HCT116 (cell line): ENCODE measurements around the gene F11. TPM values are rescaled to one million over a fixed set of nuclear protein-coding genes. Genes with fewer than 3 reads are reported as not detected.

Experiments used
- ATAC-seq: fragments of 200-7000 bp; cut with Tn5 transposase; 2 replicates; pipeline ENCODE4 v1.9.1; 2020; ENCODE audit warnings: mild to moderate bottlenecking, moderate library complexity
- BruUV-seq: library from RNA; stranded (reverse); fragments of 400-500 nt; replicated peaks from 2 replicates; lab custom pipeline; 2021; lab: Mats Ljungman, UMichigan
- CTCF ChIA-PET: fragments of 300-600 bp; sonication (Branson Sonifier 250); formaldehyde crosslinking; loops from one replicate; lab custom pipeline; 2021; ENCODE audit warnings: antibody characterized with exemption; lab: Charles Lee
- POLR2A ChIA-PET: fragments of 300-600, 350-600 bp; sonication (Branson Sonifier 250); formaldehyde crosslinking; loops from one replicate; lab custom pipeline; 2021; ENCODE audit warnings: antibody characterized with exemption; lab: Charles Lee
- RAD21 ChIA-PET, 2 experiments: fragments of 300-600 bp; sonication (Branson Sonifier 250); formaldehyde crosslinking; loops; one replicate each; lab custom pipeline; 2023; ENCODE audit warnings: low total read pairs in 2 of 2; ENCODE audit not compliant: uncharacterized antibody in 2 of 2, unreplicated experiment in 2 of 2, low non-redundant PET in 1 of 2; lab: Charles Lee
- DNase-seq: peaks from one replicate; pipeline ENCODE4 v3.0.0-alpha.2; 2010; ENCODE audit warnings: low read depth, low spot score
- H2AFZ ChIP-seq: fragments of 200-600 bp; shearing (Covaris generic), sonication (generic); 2 replicates; pipeline ENCODE4 v1.6.1; 2017; ENCODE audit warnings: low read depth, mixed run types, mixed read lengths, antibody characterized with exemption, low read length; ENCODE audit not compliant: poor library complexity, severe bottlenecking
- H3K27ac ChIP-seq: 2 replicates; pipeline ENCODE4 v1.5.1; 2012; ENCODE audit warnings: low read depth, low read length
- H3K27me3 ChIP-seq: fragments of 200-600 bp; sonication (generic); 2 replicates; pipeline ENCODE4 v1.6.1; 2016; ENCODE audit warnings: mixed run types, low read length, mixed read lengths; ENCODE audit not compliant: insufficient read depth
- H3K36me3 ChIP-seq, 2 experiments: fragments of 200-500 bp in 1 of 2; fragments of 200-600 bp in 1 of 2; sonication (Bioruptor generic) in 1 of 2; sonication (generic) in 1 of 2; 2 replicates each; pipeline versions ENCODE4 v1.5.1 to v1.6.1; 2014 to 2016; ENCODE audit warnings: low read length in 2 of 2, inconsistent platforms in 1 of 2, mixed read lengths in 1 of 2, mixed run types in 1 of 2; ENCODE audit not compliant: insufficient read depth in 2 of 2, control insufficient read depth in 1 of 2
- H3K4me1 ChIP-seq, 2 experiments: fragments of 200-600 bp in 1 of 2; sonication (generic) in 1 of 2; 2 replicates each; pipeline versions ENCODE4 v1.5.1 to v1.6.1; 2012 to 2017; ENCODE audit warnings: low read length in 2 of 2, inconsistent platforms in 1 of 2, mild to moderate bottlenecking in 1 of 2, mixed read lengths in 1 of 2, mixed run types in 1 of 2, moderate library complexity in 1 of 2; ENCODE audit not compliant: insufficient read depth in 2 of 2, control insufficient read depth in 1 of 2
- H3K4me2 ChIP-seq: fragments of 200-600 bp; sonication (generic); 2 replicates; pipeline ENCODE4 v1.6.1; 2017; ENCODE audit warnings: mixed run types, low read length, mixed read lengths
- H3K4me3 ChIP-seq, 2 experiments: fragments of 200-600 bp in 1 of 2; sonication (generic) in 1 of 2; replicated peaks in 1 of 2; 2 replicates each; pipeline ENCODE4 v1.5.1; 2011 to 2016; ENCODE audit warnings: low read length in 2 of 2, control low read depth in 1 of 2, low read depth in 1 of 2, mild to moderate bottlenecking in 1 of 2, mixed read lengths in 1 of 2, mixed run types in 1 of 2
- H3K79me2 ChIP-seq: fragments of 200-600 bp; sonication (generic); 2 replicates; pipeline ENCODE4 v1.6.1; 2017; ENCODE audit warnings: mild to moderate bottlenecking, mixed run types, low read length, moderate library complexity, mixed read lengths; ENCODE audit not compliant: insufficient read depth
- H3K9ac ChIP-seq: fragments of 200-600 bp; sonication (generic); 2 replicates; pipeline ENCODE4 v1.6.1; 2016; ENCODE audit warnings: low read length, mixed read lengths
- H3K9me2 ChIP-seq: fragments of 200-600 bp; sonication (generic), shearing (Covaris generic); 2 replicates; pipeline ENCODE4 v1.6.1; 2017; ENCODE audit warnings: mixed run types, mild to moderate bottlenecking, moderate library complexity; ENCODE audit not compliant: insufficient read depth
- H3K9me3 ChIP-seq, 2 experiments: fragments of 200-500 bp in 1 of 2; fragments of 200-600 bp in 1 of 2; sonication (Bioruptor generic) in 1 of 2; sonication (generic) in 1 of 2; 2 replicates each; pipeline ENCODE4 v1.6.1; 2014 to 2017; ENCODE audit warnings: low read length in 2 of 2, mixed read lengths in 2 of 2, inconsistent platforms in 1 of 2, low read depth in 1 of 2, mild to moderate bottlenecking in 1 of 2, mixed run types in 1 of 2, moderate library complexity in 1 of 2; ENCODE audit not compliant: control insufficient read depth in 1 of 2, insufficient read depth in 1 of 2
- H4K20me1 ChIP-seq: fragments of 200-600 bp; sonication (generic), shearing (Covaris generic); 2 replicates; pipeline ENCODE4 v1.6.1; 2017; ENCODE audit warnings: mixed run types, mild to moderate bottlenecking, moderate library complexity; ENCODE audit not compliant: insufficient read depth
- CBX3 ChIP-seq: IDR thresholded peaks from 2 replicates; pipeline ENCODE4 v1.6.1; 2012; ENCODE audit warnings: low read depth
- EGR1 ChIP-seq: IDR thresholded peaks from 2 replicates; pipeline ENCODE4 v1.6.1; 2012; ENCODE audit warnings: low read depth
- ELF1 ChIP-seq: IDR thresholded peaks from 2 replicates; pipeline ENCODE4 v1.6.1; 2012; ENCODE audit warnings: low read depth, borderline replicate concordance
- JUND ChIP-seq: IDR thresholded peaks from 2 replicates; pipeline ENCODE4 v1.6.1; 2012
- POLR2A ChIP-seq: IDR thresholded peaks from 2 replicates; pipeline ENCODE4 v1.7.0; 2011; ENCODE audit warnings: borderline replicate concordance; ENCODE audit not compliant: insufficient read depth, insufficient read length; ENCODE audit errors: extremely low read depth
- RAD21 ChIP-seq: IDR thresholded peaks from 2 replicates; pipeline ENCODE4 v1.6.1; 2012; ENCODE audit warnings: low read depth, mild to moderate bottlenecking
- SIN3A ChIP-seq: IDR thresholded peaks from 2 replicates; pipeline ENCODE4 v1.6.1; 2012; ENCODE audit warnings: low read depth
- SP1 ChIP-seq: IDR thresholded peaks from 2 replicates; pipeline ENCODE4 v1.6.1; 2012; ENCODE audit warnings: low read depth
- SRF ChIP-seq: IDR thresholded peaks from 2 replicates; pipeline ENCODE4 v1.6.1; 2012; ENCODE audit warnings: low read depth
- TCF7L2 ChIP-seq: IDR thresholded peaks from 2 replicates; pipeline ENCODE4 v1.7.0; 2011; ENCODE audit warnings: borderline replicate concordance, inconsistent platforms; ENCODE audit not compliant: insufficient read depth, insufficient read length; ENCODE audit errors: extremely low read depth
- YY1 ChIP-seq: IDR thresholded peaks from 2 replicates; pipeline ENCODE4 v1.6.1; 2011; ENCODE audit warnings: low read length, low read depth, moderate library complexity, mild to moderate bottlenecking; ENCODE audit not compliant: insufficient replicate concordance; ENCODE audit errors: extremely low read depth
- ZBTB33 ChIP-seq: IDR thresholded peaks from 2 replicates; pipeline ENCODE4 v1.6.1; 2011; ENCODE audit warnings: mild to moderate bottlenecking, low read length, moderate library complexity; ENCODE audit not compliant: insufficient replicate concordance; ENCODE audit errors: extremely low read depth
- intact Hi-C: fragments of 100-400 bp; cut with micrococcal nuclease; formaldehyde crosslinking; loops from 2 replicates; pipeline ENCODE4 v1.10.0; 2022
- total RNA-seq: library from RNA; stranded (reverse); gene quantifications from one replicate; pipeline ENCODE4 v1.2.1, GENCODE V29; 2021; ENCODE audit not compliant: unreplicated experiment
- TF ChIP-seq, protein P1 (sequence below), 3 experiments: fragments of 200-600 bp in 1 of 3; sonication (generic) in 1 of 3; IDR thresholded peaks in 2 of 3; conservative IDR thresholded peaks in 1 of 3; 2 replicates each; pipeline ENCODE4 v1.5.1; 2012 to 2017; ENCODE audit warnings: low read depth in 2 of 3, low read length in 2 of 3, antibody characterized with exemption in 1 of 3, borderline replicate concordance in 1 of 3, control low read depth in 1 of 3, mild to moderate bottlenecking in 1 of 3, mixed read lengths in 1 of 3, mixed run types in 1 of 3, moderate library complexity in 1 of 3; ENCODE audit not compliant: insufficient read depth in 1 of 3
- TF ChIP-seq, protein P2 (sequence below): IDR thresholded peaks from 2 replicates; pipeline ENCODE4 v1.6.1; 2012
- TF ChIP-seq, protein P3 (sequence below): IDR thresholded peaks from 2 replicates; pipeline ENCODE4 v1.6.1; 2012

F11 gene
- total RNA-seq, 1 experiment from 2014 or later, result not detected

GRCh38 chr4:186260117-186260503 lies 5.9 kb upstream of the F11 start:
- intact Hi-C loops, result no loop called here
- H3K79me2 ChIP-seq, result no peaks in the 10 kb centered on the region
- ATAC-seq (no peak), DNase-seq (no peak)
- H3K4me3 ChIP-seq, result no peak overlapping the region
- no peaks in the 10 kb centered on the region for H4K20me1 ChIP-seq
- RAD21 ChIA-PET, result no interaction called here
- no peak overlapping the region for H3K4me2 ChIP-seq
- no peak overlapping the region for H3K27ac ChIP-seq
- H3K9me2 ChIP-seq, result no peaks in the 10 kb centered on the region
- no peak overlapping the region for H2AFZ ChIP-seq
- no TSS peak for BruUV-seq
- CTCF ChIA-PET, result no interaction called here
- peaks cover 0 to 4% of the 10 kb centered on the region in 2 experiments; a peak in 1 of 4 replicates for H3K4me1 ChIP-seq
- no peaks in the 10 kb centered on the region for H3K9me3 ChIP-seq
- POLR2A ChIA-PET, result no interaction called here
- no peaks in the 10 kb centered on the region for H3K36me3 ChIP-seq
- H3K27me3 ChIP-seq, result no peaks in the 10 kb centered on the region
- H3K9ac ChIP-seq, result no peak overlapping the region
- TF ChIP-seq CBX3 (no peak), RAD21 (no peak), SIN3A (no peak), SP1 (no peak), YY1 (no peak), POLR2A (no peak), ELF1 (no peak), JUND (no peak)

DNA sequence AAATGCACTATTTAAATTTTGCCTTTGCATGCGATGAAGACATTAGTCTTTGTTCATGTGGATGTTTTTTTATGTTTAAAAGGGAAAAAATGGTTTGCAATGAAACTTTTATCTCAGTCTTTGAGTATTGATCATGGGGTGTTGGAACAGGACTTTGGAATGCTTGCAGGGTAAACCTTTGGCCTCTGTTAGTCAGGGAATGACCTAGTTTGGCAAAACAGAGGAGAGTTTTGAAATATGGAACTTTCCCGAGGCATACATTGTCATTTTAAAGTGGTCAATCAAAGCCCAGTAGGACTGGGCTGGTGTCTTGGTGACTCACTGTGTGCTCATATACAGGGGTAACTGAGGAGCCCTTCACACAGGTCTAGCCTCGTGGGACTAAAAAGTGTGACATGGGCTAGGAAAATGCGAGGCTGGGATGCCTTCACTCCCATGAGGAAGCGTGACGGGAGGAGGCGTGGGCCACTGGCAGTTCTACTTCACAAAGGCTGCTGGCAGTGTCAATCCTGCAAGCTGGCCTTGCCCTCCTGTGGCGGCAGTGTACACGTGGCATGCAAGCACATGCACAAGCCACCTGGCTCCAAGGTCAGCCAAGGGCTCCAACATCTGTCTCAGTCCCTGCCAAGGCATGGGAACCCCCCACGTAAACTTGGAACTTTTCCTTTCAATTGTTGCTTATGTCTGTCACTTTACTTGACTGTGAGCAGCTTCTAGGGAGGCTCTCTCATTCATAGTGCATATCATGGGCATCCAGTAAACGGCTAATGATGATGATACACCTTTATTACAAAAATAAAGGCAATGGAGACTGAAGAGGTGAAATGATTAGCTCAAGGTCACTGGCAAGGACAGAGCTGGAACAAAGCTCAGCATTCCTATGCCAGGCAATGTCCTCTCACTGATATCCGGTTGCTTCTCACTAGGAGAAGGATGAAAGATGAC lies 5.2 kb upstream of the F11 start:
- RAD21 ChIA-PET, result no interaction called here
- Histone ChIP-seq H3K9me3 (no peaks in the 10 kb centered on the region), H3K27ac (no peak overlapping the region), H3K36me3 (no peaks in the 10 kb centered on the region), H3K4me3 (no peak overlapping the region), H3K27me3 (no peaks in the 10 kb centered on the region), H2AFZ (no peak overlapping the region), H3K4me2 (no peak overlapping the region), H4K20me1 (no peaks in the 10 kb centered on the region), H3K79me2 (no peaks in the 10 kb centered on the region), H3K4me1 (peaks cover 0 to 4% of the 10 kb centered on the region in 2 experiments; a peak in 1 of 4 replicates), H3K9me2 (no peaks in the 10 kb centered on the region), H3K9ac (no peak overlapping the region)
- no TSS peak for BruUV-seq
- ATAC-seq (peak; percentile 20; the same call in 1 of the 2 replicates), DNase-seq (no peak)
- POLR2A ChIA-PET, result no interaction called here
- intact Hi-C loops, result no loop called here
- CTCF ChIA-PET, result no interaction called here
- TF ChIP-seq, protein P1, sequence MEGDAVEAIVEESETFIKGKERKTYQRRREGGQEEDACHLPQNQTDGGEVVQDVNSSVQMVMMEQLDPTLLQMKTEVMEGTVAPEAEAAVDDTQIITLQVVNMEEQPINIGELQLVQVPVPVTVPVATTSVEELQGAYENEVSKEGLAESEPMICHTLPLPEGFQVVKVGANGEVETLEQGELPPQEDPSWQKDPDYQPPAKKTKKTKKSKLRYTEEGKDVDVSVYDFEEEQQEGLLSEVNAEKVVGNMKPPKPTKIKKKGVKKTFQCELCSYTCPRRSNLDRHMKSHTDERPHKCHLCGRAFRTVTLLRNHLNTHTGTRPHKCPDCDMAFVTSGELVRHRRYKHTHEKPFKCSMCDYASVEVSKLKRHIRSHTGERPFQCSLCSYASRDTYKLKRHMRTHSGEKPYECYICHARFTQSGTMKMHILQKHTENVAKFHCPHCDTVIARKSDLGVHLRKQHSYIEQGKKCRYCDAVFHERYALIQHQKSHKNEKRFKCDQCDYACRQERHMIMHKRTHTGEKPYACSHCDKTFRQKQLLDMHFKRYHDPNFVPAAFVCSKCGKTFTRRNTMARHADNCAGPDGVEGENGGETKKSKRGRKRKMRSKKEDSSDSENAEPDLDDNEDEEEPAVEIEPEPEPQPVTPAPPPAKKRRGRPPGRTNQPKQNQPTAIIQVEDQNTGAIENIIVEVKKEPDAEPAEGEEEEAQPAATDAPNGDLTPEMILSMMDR (IDR thresholded peaks at IDR 0.05 in 2 of 3, conservative IDR thresholded peaks at IDR 0.05 in 1 of 3; ENCODE audit: borderline replicate concordance in 1 of 3, insufficient read depth in 1 of 3, low read depth in 2 of 3, low read length in 2 of 3), result no peak
- TF ChIP-seq, protein P2, sequence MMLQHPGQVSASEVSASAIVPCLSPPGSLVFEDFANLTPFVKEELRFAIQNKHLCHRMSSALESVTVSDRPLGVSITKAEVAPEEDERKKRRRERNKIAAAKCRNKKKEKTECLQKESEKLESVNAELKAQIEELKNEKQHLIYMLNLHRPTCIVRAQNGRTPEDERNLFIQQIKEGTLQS, result no peak
- TF ChIP-seq TCF7L2 (no peak), SRF (no peak), RAD21 (no peak), EGR1 (no peak), ZBTB33 (no peak), SP1 (no peak), JUND (no peak)
- TF ChIP-seq, protein P3, sequence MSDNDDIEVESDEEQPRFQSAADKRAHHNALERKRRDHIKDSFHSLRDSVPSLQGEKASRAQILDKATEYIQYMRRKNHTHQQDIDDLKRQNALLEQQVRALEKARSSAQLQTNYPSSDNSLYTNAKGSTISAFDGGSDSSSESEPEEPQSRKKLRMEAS, result no peak
